A673 (cell line): ENCODE measurements around the gene THADA.

ENCODE experiments used
- CTCF ChIP-seq: fragments of 300-800, 200-600 bp; sonication (generic); conservative IDR thresholded peaks from 2 replicates; pipeline ENCODE4 v1.5.1; 2017; ENCODE audit warnings: low read depth, mild to moderate bottlenecking, antibody characterized with exemption, low read length, moderate library complexity, mixed read lengths
- EZH2 ChIP-seq: fragments of 200-600 bp; sonication (generic); IDR thresholded peaks from 2 replicates; pipeline ENCODE4 v1.6.1; 2017; ENCODE audit warnings: borderline replicate concordance, low read depth, mild to moderate bottlenecking, mixed read lengths, antibody characterized with exemption, low read length; ENCODE audit not compliant: poor library complexity, severe bottlenecking

DNA sequence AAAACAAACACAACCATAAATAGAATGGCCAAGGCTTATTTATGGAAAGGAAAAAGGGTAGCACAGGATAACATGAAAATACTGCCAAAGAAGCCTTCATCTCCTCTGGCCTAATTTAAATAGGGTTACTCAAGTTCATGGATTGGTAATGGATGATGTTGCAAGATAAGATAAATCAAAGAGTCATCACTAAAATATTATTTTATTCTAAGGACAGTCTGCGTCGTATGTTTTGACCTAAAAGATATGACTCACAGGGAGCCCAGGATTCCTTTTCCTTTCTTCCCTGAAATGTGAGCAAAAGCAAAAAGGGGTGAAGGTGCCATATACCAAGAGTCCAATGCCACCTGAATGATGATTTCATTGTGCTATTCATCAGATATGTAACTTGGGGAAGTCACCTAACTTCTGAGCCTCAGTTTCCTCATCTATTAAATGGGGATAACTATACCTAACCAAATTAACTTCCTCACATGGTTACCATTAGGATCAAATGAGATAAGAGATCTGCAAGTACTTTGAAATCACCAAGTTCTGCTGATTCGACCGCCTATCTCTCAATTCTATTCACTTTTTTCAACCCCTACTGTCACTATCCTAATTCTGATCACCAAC is 137.7 kb downstream of the THADA start:
- TF ChIP-seq CTCF (no peak), EZH2 (no peak)
